Endothelial cell of umbilical vein (primary cell): ENCODE measurements around the gene ISM2. TPM values are rescaled to one million over a fixed set of nuclear protein-coding genes. Genes with fewer than 3 reads are reported as not detected.

Experiments
- BruUV-seq: library from RNA; stranded (reverse); fragments of 400-500 nt; replicated peaks from 2 replicates; lab custom pipeline; 2021; lab: Mats Ljungman, UMichigan
- CTCF ChIA-PET: fragments of 300-600, 350-600 bp; sonication (Branson Sonifier 250); formaldehyde crosslinking; loops from one replicate; lab custom pipeline; 2021; ENCODE audit warnings: antibody characterized with exemption, inconsistent platforms; lab: Charles Lee
- POLR2A ChIA-PET: fragments of 300-600, 350-600 bp; sonication (Branson Sonifier 250); formaldehyde crosslinking; loops from one replicate; lab custom pipeline; 2021; ENCODE audit warnings: antibody characterized with exemption, inconsistent platforms; lab: Charles Lee
- DNase-seq: peaks from one replicate; pipeline ENCODE4 v3.0.0-alpha.2; 2011; ENCODE audit warnings: low read depth, low spot score
- FAIRE-seq: peaks from 2 replicates; lab custom pipeline; 2011; peaks lifted over from hg19 to GRCh38; lab: Jason Lieb, UNC
- H2AFZ ChIP-seq: 2 replicates; pipeline ENCODE4 v1.6.0; 2012; ENCODE audit warnings: low read depth, low read length, control low read depth, inconsistent platforms
- H3K27ac ChIP-seq: 2 replicates; pipeline ENCODE4 v1.5.1; 2011; ENCODE audit warnings: low read depth, mild to moderate bottlenecking, control low read depth, low read length, moderate library complexity; ENCODE audit not compliant: insufficient read depth
- H3K27me3 ChIP-seq, 2 experiments: 2 replicates each; pipeline versions ENCODE4 v1.6.0 to v1.6.1; 2011; ENCODE audit warnings: low read length in 2 of 2, mixed read lengths in 1 of 2; ENCODE audit not compliant: control insufficient read depth in 2 of 2, insufficient read depth in 2 of 2
- H3K36me3 ChIP-seq, 2 experiments: 2 replicates in 1 of 2; 3 replicates in 1 of 2; pipeline ENCODE4 v1.5.1; 2011; ENCODE audit warnings: low read length in 2 of 2, mild to moderate bottlenecking in 1 of 2, moderate library complexity in 1 of 2; ENCODE audit not compliant: control insufficient read depth in 2 of 2, insufficient read depth in 2 of 2; ENCODE audit errors: extremely low read depth in 1 of 2
- H3K4me1 ChIP-seq: 3 replicates; pipeline ENCODE4 v1.5.1; 2011; ENCODE audit warnings: mild to moderate bottlenecking, low read length; ENCODE audit not compliant: control insufficient read depth, insufficient read depth; ENCODE audit errors: extremely low read depth
- H3K4me2 ChIP-seq: 2 replicates; pipeline ENCODE4 v1.6.1; 2011; ENCODE audit warnings: low read length, control low read depth, mixed read lengths; ENCODE audit not compliant: insufficient read depth
- H3K4me3 ChIP-seq, 3 experiments: fragments of 200-600 bp in 1 of 3; sonication (generic), shearing (Covaris generic) in 1 of 3; replicated peaks in 1 of 3; 2 replicates each; pipeline ENCODE4 v1.5.1; 2011 to 2016; ENCODE audit warnings: control low read depth in 3 of 3, low read length in 3 of 3, mild to moderate bottlenecking in 2 of 3, inconsistent platforms in 1 of 3, low read depth in 1 of 3, moderate library complexity in 1 of 3; ENCODE audit not compliant: insufficient read depth in 1 of 3
- H3K79me2 ChIP-seq: 2 replicates; pipeline ENCODE4 v1.6.0; 2012; ENCODE audit warnings: low read length, inconsistent platforms; ENCODE audit not compliant: control insufficient read depth, insufficient read depth
- H3K9ac ChIP-seq: replicated peaks from 2 replicates; pipeline ENCODE3; 2011; ENCODE audit warnings: low read length, control low read depth; ENCODE audit not compliant: insufficient read depth; ENCODE audit errors: extremely low read depth
- H3K9me1 ChIP-seq: replicated peaks from 3 replicates; pipeline ENCODE4 v1.6.0; 2011; ENCODE audit warnings: mild to moderate bottlenecking, low read length; ENCODE audit not compliant: control insufficient read depth, insufficient read depth; ENCODE audit errors: extremely low read depth
- H3K9me3 ChIP-seq: replicated peaks from 2 replicates; pipeline ENCODE4 v1.5.1; 2012; ENCODE audit warnings: low read length, inconsistent platforms; ENCODE audit not compliant: control insufficient read depth, insufficient read depth
- H4K20me1 ChIP-seq: replicated peaks from 2 replicates; pipeline ENCODE3; 2011; ENCODE audit warnings: mild to moderate bottlenecking, low read length; ENCODE audit not compliant: control insufficient read depth, insufficient read depth; ENCODE audit errors: extremely low read depth
- EZH2 ChIP-seq: IDR thresholded peaks from 2 replicates; pipeline ENCODE4 v1.6.1; 2012; ENCODE audit warnings: borderline replicate concordance, low read depth, mild to moderate bottlenecking, moderate library complexity, low read length, inconsistent platforms; ENCODE audit not compliant: severe bottlenecking
- FOS ChIP-seq: IDR thresholded peaks from 2 replicates; pipeline ENCODE4 v1.6.1; 2011; ENCODE audit warnings: mild to moderate bottlenecking, low read length, moderate library complexity, borderline replicate concordance; ENCODE audit not compliant: insufficient read depth
- GATA2 ChIP-seq: IDR thresholded peaks from 2 replicates; pipeline ENCODE4 v1.7.0; 2011; ENCODE audit warnings: low read depth, mild to moderate bottlenecking, moderate library complexity, mixed read lengths, low read length; ENCODE audit not compliant: insufficient read length, insufficient read depth
- JUN ChIP-seq: IDR thresholded peaks from 2 replicates; pipeline ENCODE4 v1.6.1; 2011; ENCODE audit warnings: borderline replicate concordance, low read depth; ENCODE audit not compliant: insufficient read length, insufficient read depth
- MYC ChIP-seq: IDR thresholded peaks from one replicate; pipeline ENCODE4 v1.6.1; 2011; ENCODE audit warnings: mild to moderate bottlenecking, low read depth, low read length
- POLR2A ChIP-seq: IDR thresholded peaks from 2 replicates; pipeline ENCODE4 v1.6.1; 2012; ENCODE audit warnings: low read depth, mild to moderate bottlenecking, control low read depth, low read length
- POLR2AphosphoS5 ChIP-seq: IDR thresholded peaks from 2 replicates; pipeline ENCODE4 v1.6.1; 2012; ENCODE audit warnings: low read depth, mild to moderate bottlenecking, control low read depth, low read length, moderate library complexity; ENCODE audit not compliant: insufficient read depth
- dilution Hi-C: fragments of 300-500 bp; cut with MboI; formaldehyde crosslinking; loops from one replicate; pipeline ENCODE4 v1.15.0; 2019; ENCODE audit warnings: low sequenced_read_pairs; ENCODE audit not compliant: extremely low pct_ligation_motif_present
- intact Hi-C: fragments of 100-400 bp; cut with micrococcal nuclease; formaldehyde crosslinking; loops from one replicate; pipeline ENCODE4 v1.10.0; 2022
- polyA plus RNA-seq, 4 experiments: library from polyadenylated mRNA; depleted of rRNA in 3 of 4; stranded (reverse) in 3 of 4; unstranded in 1 of 4; fragments of >200 nt; gene quantifications; 2 replicates each; pipeline versions ENCODE4 v1.2.1 to v1.2.3, GENCODE V29; 2011 to 2012; ENCODE audit warnings: missing spikeins in 1 of 4
- total RNA-seq: library from RNA; stranded (reverse); gene quantifications from 2 replicates; pipeline ENCODE4 v1.2.3, GENCODE V29; 2021
- TF ChIP-seq, protein P1 (sequence below): IDR thresholded peaks from 2 replicates; pipeline ENCODE4 v1.6.1; 2011; ENCODE audit not compliant: insufficient read depth, insufficient read length
- TF ChIP-seq, protein P2 (sequence below), 2 donors: IDR thresholded peaks; 1 replicate in 1 of 2; 2 replicates in 1 of 2; pipeline ENCODE4 v1.5.1; 2011; ENCODE audit warnings: low read length in 2 of 2, mild to moderate bottlenecking in 2 of 2, moderate library complexity in 2 of 2, control low read depth in 1 of 2, inconsistent platforms in 1 of 2, low read depth in 1 of 2; ENCODE audit not compliant: insufficient read depth in 1 of 2; ENCODE audit errors: extremely low read depth in 1 of 2

The ISM2 gene
- total and polyA plus RNA-seq, 2 donors (not counting 3 experiments of a cell fraction or from before 2014, with no cell fraction given): not detected

DNA sequence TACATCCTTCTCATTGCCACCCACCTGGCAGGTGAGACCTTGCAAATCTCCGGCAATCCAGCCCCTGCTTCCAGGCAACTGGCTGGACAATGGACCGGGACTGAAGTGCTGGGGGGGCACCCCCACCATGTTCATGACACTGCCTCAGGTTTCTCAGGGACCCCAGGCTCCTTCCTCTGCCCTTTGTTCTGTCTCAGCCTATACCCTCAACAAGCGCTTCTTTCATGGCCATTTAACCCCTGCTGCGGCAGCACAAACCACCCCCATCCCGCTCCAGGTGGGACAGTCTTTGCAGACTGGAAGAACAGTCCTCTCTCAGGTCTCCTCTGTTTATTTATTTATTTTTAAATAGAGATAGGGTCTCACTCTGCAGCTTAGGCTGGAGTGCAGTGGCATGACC lies 7.6 kb downstream of the ISM2 start:
- ChIA-PET POLR2A (no interaction called here), CTCF (no interaction called here)
- Histone ChIP-seq H2AFZ (no peak overlapping the region), H3K9ac (no peak overlapping the region), H3K9me1 (no peaks in the 10 kb centered on the region), H4K20me1 (no peaks in the 10 kb centered on the region), H3K27ac (no peak overlapping the region), H3K9me3 (no peaks in the 10 kb centered on the region), H3K36me3 (no peaks in the 10 kb centered on the region), H3K79me2 (no peaks in the 10 kb centered on the region), H3K4me3 (no peak overlapping the region), H3K27me3 (no peaks in the 10 kb centered on the region), H3K4me2 (no peak overlapping the region), H3K4me1 (no peaks in the 10 kb centered on the region)
- TF ChIP-seq JUN (no peak), POLR2AphosphoS5 (no peak), GATA2 (no peak), FOS (no peak), MYC (no peak), EZH2 (no peak), POLR2A (no peak)
- TF ChIP-seq, protein P1, sequence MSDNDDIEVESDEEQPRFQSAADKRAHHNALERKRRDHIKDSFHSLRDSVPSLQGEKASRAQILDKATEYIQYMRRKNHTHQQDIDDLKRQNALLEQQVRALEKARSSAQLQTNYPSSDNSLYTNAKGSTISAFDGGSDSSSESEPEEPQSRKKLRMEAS: no peak
- TF ChIP-seq, protein P2, sequence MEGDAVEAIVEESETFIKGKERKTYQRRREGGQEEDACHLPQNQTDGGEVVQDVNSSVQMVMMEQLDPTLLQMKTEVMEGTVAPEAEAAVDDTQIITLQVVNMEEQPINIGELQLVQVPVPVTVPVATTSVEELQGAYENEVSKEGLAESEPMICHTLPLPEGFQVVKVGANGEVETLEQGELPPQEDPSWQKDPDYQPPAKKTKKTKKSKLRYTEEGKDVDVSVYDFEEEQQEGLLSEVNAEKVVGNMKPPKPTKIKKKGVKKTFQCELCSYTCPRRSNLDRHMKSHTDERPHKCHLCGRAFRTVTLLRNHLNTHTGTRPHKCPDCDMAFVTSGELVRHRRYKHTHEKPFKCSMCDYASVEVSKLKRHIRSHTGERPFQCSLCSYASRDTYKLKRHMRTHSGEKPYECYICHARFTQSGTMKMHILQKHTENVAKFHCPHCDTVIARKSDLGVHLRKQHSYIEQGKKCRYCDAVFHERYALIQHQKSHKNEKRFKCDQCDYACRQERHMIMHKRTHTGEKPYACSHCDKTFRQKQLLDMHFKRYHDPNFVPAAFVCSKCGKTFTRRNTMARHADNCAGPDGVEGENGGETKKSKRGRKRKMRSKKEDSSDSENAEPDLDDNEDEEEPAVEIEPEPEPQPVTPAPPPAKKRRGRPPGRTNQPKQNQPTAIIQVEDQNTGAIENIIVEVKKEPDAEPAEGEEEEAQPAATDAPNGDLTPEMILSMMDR (IDR thresholded peaks at IDR 0.05; ENCODE audit: extremely low read depth in 1 of 2, insufficient read depth in 1 of 2, low read depth in 1 of 2, low read length in 2 of 2): no peak
- FAIRE-seq (no peak), DNase-seq (no peak)
- BruUV-seq: no TSS peak
- intact Hi-C loops (no loop called here), dilution Hi-C loops (no loop called here)
